ENCODE data around the gene FOXRED2.
A peak's percentile ranks its signal among the peaks of the same experiment; 100 is the strongest.
"Not testable (repeated sequence)": the region's sequence is repeated elsewhere in the genome, so short reads cannot be mapped to it uniquely, and the experiment has no call there.

Gene FOXRED2

GRCh38 chr22:36506637-36507517 is at the start of gene FOXRED2:
FOXRED2 (minus strand) TSS chr22:36507040; CDS start chr22:36506422, 618 bp downstream.
- DNase-seq (ENCODE audit: low spot score), result peak; percentile 84

- no peak for DNase-seq (ENCODE audit: low spot score)
These were observed 47.3 kb upstream of the FOXRED2 start for GRCh38 chr22:36554098-36554497.

GRCh38 chr22:36552289-36552688 is 45.4 kb upstream of the FOXRED2 start:
- no peak for DNase-seq (ENCODE audit: low spot score)

DNA sequence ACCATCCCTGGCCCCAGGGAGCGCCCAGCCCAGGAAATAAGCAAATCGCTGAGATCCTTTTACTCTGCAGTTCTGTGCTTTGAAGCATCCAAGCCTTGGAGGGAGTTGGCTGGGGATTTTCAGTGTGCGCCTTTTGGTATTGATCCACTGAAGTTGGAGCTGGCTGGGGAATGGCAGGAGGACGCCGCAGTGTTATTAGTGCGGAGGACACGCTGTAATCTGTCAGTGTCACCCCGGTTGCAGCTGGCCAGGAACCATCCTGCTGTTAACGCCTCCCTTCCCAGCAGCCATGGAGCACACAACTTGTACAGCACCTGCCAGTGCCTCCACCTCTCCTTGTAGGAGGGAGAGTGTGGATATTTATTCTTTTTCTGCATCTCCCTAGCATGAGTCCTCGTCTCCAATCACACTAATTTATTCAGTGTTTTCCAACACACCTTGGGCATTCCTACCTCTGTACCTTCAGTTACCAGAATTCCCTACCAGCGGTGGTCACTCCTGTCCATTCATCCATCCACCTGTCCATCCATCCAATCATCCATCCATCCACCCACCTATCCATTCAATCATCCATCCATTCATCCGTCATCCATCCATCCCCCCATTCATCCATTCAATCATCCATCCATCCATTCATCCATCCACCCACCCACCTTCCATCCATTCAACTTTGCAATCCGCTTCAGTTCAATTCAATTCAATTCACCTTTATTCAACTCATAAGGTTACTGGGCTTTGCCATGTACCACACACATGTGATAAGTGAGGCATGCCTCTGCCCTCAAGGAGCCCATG is 44.1 kb upstream of the FOXRED2 start:
- no peak for DNase-seq (ENCODE audit: low spot score)

GRCh38 chr22:36549033-36549432 is 42.2 kb upstream of the FOXRED2 start:
- DNase-seq (ENCODE audit: low spot score), result no peak

DNA sequence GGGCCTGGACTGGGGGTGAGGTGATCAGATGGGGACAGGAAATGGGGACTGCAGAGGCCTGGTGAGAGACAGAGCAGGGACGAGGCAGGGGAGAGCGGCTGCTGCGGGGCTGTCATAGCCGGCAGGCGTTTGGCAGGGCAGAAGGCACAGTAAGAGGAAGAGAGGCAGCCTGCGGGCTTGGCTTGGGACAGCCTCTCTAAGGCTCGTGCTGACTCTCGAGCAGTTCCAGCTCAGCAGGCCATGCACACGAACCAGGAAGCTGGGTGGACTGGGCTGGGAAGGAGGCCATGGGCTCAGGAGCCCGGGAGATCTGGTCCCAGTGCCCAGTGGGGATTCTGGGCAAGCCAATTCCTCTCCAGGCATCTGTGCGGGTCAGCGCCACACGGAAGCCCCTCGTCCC is 41.8 kb upstream of the FOXRED2 start:
- no peak for DNase-seq (ENCODE audit: low spot score)

DNA sequence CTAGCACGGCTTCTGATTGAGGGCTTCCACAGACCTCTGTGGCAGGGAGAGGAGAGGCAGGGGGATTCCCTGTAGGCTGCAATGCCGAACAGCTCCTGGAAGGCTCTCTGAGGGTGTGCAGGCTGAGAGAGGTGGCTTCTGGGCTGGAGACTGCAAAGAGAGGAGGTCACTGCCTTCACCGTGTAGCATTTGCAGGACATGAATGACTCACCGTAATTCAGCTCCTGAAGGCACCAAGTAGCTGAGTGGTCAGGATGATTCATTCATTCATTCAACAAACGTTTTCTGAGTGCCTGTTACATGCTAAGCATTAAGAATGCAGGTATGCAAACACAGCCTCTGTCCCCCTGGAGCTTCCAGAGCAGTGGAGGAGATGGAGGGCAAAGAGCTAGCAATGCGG is 40.1 kb upstream of the FOXRED2 start:
- DNase-seq (ENCODE audit: low spot score), result no peak

DNA sequence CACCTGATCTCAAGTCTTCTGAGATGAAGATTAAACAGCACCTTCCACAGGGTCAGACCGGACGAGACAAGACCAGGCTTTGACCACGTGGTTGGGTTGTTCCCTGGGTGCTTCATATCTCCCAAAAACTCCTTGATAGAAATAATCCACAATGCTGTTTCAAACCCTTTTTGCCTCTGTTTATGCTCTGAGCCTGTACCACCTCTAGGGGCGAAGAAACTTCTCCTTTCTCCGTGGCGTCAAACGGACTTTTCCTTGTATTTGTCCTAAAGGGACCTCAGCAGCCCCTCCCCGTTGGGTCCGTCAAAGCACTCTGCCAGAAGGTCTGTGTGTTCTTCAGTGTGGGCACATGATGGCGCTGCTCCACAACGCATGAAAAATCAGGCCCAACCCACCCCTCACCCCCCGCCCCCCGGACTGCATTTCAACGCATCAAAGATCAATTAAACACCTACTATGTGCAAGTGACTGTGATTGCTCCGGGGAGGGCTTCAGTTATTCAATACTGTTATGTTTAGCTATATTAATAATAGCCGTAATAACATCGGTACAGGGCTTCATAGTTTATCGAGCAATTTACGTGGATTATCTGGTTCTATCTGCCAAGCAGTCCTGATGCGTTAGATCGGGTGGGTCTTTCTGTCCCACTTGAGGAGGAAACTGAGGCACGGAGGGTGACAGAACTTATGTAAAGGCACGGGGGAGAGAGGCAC is 39.4 kb upstream of the FOXRED2 start:
- peak; percentile 38 for DNase-seq (ENCODE audit: low spot score)

- DNase-seq (ENCODE audit: low spot score), result no peak
These were observed 37.3 kb upstream of the FOXRED2 start for GRCh38 chr22:36544107-36544620.

GRCh38 chr22:36541831-36542411 is 35.1 kb upstream of the FOXRED2 start:
- no peak for DNase-seq (ENCODE audit: low spot score)

- DNase-seq (ENCODE audit: low spot score), result no peak
These were observed 34.2 kb upstream of the FOXRED2 start for GRCh38 chr22:36540867-36541642.

DNA sequence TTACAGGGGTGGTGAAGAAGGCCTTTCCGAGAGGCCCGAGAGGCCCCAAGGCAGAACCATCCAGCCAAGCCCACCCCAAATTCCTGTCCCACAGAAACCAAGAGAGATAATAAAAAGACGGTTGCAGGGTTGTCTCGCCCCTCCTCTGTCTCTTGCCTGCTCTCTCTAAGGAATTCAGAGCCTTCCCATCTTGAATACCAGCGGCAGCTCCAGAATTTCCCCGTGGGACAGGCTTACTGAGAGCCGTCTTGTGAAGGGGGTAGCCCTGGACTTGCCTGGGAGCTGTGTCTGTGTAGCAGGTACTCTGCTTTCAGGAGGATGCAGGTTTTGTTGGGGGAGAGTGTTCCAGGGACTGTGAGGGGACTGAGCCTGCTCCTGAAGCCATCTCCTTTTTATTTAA is 31.7 kb upstream of the FOXRED2 start:
- no peak for DNase-seq (ENCODE audit: low spot score)

- DNase-seq (ENCODE audit: low spot score), result no peak
These were observed 29.9 kb upstream of the FOXRED2 start for GRCh38 chr22:36536717-36537116.

DNA sequence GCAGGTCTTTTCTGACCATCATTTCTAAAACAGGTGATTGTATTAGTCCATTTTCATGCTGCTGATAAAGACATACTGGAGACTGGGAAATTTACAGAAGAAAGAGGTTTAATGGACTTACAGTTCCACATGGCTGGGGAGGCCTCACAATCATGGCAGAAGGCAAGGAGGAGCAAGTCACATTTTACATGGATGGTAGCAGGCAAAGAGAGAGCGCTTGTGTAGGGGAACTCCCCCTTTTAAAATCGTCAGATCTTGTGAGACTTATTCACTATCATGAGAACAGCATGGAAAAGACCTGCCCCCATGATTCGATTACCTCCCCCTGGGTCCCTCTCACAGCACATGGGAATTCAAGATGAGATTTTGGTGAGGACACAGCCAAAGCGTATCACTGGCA is 26.5 kb upstream of the FOXRED2 start:
- not testable (repeated sequence) for DNase-seq (ENCODE audit: low spot score)

DNA sequence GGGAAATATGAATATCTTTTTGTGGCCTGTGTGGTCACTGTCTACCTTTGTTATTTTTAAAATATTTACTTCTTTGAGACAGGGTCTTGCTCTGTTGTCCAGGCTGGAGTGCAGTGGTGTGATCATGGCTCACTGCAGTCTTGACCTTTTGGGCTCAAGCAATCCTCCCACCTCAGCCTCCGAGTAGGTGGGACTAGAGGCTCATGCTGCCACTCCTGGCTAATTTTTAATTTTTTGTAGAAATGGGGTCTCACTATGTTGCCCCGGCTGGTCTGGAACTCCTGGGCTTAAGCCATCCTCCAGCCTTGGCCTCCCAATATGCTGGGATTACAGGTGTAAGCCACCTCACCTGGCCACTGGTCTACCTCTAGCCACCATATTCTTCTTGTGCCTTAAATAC is 25.6 kb upstream of the FOXRED2 start:
- DNase-seq (ENCODE audit: low spot score), result no peak

DNA sequence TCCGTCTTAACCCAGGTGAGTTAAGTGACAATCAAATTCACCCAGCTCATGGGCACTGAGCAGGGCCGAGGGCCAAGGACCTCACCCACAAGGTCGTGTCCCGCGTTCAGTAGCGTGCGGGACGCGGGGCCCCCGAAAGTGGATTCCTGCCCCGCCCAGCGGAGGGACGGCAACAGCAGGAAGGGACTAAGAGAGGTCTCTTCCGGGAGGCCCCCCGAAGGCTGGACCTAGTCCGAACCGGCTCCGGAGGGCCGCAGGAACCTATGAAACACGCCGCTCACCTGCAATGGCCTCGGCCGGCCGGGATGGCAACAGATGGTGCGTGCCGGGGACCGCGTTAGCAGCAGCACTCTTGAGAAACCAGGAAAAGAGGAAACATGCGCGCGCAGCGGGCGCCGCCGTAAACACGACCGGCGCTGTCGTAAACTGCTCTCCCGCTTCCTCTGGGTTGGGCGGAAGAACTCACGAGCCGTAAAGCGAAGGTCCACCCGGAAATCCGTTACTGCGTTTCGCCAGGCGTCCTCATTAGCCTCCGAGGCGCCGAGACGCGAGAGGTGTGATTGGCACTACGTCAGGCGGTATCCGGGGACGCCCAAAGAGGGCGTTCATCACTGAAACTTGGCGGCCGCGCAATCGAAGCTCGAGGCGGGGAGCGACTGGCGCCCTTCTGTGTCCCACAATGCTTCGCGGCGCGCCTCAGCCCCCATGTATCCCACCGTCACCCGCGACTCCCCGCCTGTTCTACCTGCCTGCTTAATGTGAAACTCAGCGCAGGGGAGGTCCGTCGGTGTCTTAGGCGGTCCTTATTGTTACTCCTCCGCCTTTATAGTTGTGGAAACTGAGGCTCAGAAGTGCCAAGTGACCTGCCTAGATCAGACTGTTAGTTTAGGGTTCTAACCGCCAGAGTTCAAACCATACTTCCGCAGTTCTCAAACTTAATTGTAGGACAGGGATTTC is 22.2 kb upstream of the FOXRED2 start, which contains the start of gene EIF3D:
Gene EIF3D (minus strand): TSS at position 372 of the 957 bp plus-strand sequence. CDS start 3,045 bp downstream, outside the sequence.
- peak; percentile 99 for DNase-seq (ENCODE audit: low spot score)

DNA sequence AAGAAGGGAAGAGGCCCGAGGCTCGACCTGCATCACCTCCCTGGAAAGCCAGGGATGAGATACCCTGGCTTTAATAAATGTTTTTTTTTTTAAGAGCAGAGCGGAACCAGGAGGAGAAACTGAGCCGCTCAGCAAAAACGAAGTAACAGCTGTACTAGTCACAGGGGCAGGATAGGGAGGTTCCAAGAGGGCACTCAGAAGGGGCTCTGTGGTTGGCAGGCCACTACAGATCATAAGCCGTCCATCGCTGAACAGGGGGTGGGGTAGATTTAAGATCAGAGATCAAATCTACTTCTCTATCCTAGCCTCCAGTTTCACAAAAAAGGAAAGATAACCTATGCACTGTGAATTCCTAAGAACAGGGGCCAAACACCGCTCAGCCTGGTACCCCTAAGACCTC is 21.5 kb upstream of the FOXRED2 start:
- no peak for DNase-seq (ENCODE audit: low spot score)

GRCh38 chr22:36522662-36523061 is 15.8 kb upstream of the FOXRED2 start:
- DNase-seq (ENCODE audit: low spot score), result no peak

DNA sequence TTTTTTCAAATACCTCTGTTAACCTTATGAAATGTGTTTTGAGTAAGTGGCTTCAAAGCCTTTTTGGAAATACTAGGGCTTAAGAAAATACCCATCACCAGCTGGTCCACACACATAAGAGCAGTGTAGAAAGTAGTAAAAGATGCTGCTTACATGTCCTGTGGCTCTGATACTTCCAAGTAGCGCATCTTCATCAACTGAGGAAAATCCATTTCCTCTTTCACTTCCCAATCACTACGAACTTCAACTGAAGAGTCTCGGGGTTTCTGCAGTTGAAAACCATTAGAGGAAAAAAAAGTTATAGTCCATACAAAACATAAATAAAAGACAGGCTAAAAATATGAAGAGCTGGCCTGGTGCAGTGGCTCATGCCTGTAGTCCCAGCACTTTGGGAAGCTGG is 13.6 kb upstream of the FOXRED2 start:
- DNase-seq (ENCODE audit: low spot score), result no peak

DNA sequence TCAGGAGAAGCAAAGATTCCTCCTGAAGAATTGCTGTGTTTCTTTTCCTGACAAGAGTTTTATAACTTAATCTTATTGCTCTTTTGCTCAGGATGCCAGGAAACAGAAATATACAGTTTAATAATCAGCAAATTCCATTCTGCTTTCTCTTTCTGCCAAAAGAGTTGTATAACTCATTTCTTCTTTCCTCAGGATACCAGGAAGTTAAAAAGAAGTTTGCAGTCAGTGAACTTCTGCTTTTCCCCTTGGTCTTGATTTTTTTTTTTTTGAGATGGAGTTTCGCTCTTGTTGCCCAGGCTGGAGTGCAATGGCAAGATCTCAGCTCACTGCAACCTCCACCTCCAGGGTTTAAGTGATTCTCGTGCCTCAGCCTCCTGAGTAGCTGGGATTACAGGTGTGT is 13.1 kb upstream of the FOXRED2 start:
- not testable (repeated sequence) for DNase-seq (ENCODE audit: low spot score)

Data from putamen (tissue), 1 donor.